ENCODE measurements around the gene CATSPER1.

CATSPER1 gene

DNA sequence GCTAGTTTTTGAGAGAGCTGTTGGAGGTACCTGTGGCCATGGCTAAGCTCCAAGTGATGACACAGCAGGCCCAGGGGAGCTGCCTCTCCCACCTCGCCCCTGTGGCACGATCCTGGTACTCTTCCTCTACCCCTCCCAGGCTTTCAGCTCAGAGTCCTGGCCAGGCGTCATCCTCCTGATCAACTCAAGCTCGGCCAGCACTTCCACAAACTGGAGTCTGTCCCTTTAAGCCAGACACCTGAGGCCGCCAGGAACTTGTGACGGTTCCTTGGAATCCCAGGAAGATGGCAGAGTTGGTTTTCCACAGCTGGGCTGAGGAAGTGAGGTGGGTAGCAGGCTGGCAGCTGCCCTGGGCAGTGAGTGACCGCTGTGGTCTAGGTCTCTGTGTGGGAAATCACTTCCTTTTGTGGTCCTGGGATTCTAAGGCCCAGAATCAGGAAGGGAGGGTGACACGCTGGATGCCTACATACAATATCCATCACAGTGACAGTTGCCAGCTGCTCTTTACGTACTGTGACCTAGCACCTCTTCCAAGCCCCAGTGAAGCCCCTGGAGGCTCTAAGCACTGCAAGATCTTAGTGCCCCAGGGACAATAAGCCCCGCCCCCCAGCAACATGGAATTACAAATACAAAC is 17.7 kb downstream of the CATSPER1 start:
- H3K27ac ChIP-seq (replicated peaks): no peak overlapping the region
- peaks cover 9% of the 10 kb centered on the region for H3K27me3 ChIP-seq (ENCODE audit: insufficient read depth, poor library complexity, severe bottlenecking)
- DNase-seq (ENCODE audit: low read depth in 1 of 2, low spot score in 1 of 2): no peak
- no peak overlapping the region for H3K4me3 ChIP-seq (replicated peaks; ENCODE audit: insufficient read depth, low read length)
- TF ChIP-seq SPI1 (IDR thresholded peaks at IDR 0.05; ENCODE audit: borderline replicate concordance, low read depth): no peak
- no peak for TF ChIP-seq GABPA (IDR thresholded peaks at IDR 0.05; ENCODE audit: low read depth)
- TF ChIP-seq POLR2AphosphoS5 (IDR thresholded peaks at IDR 0.05; ENCODE audit: low read depth): no peak
- TF ChIP-seq, protein P1, sequence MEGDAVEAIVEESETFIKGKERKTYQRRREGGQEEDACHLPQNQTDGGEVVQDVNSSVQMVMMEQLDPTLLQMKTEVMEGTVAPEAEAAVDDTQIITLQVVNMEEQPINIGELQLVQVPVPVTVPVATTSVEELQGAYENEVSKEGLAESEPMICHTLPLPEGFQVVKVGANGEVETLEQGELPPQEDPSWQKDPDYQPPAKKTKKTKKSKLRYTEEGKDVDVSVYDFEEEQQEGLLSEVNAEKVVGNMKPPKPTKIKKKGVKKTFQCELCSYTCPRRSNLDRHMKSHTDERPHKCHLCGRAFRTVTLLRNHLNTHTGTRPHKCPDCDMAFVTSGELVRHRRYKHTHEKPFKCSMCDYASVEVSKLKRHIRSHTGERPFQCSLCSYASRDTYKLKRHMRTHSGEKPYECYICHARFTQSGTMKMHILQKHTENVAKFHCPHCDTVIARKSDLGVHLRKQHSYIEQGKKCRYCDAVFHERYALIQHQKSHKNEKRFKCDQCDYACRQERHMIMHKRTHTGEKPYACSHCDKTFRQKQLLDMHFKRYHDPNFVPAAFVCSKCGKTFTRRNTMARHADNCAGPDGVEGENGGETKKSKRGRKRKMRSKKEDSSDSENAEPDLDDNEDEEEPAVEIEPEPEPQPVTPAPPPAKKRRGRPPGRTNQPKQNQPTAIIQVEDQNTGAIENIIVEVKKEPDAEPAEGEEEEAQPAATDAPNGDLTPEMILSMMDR (IDR thresholded peaks at IDR 0.05; ENCODE audit: insufficient read depth, low read length): no peak
- TF ChIP-seq, protein P2, sequence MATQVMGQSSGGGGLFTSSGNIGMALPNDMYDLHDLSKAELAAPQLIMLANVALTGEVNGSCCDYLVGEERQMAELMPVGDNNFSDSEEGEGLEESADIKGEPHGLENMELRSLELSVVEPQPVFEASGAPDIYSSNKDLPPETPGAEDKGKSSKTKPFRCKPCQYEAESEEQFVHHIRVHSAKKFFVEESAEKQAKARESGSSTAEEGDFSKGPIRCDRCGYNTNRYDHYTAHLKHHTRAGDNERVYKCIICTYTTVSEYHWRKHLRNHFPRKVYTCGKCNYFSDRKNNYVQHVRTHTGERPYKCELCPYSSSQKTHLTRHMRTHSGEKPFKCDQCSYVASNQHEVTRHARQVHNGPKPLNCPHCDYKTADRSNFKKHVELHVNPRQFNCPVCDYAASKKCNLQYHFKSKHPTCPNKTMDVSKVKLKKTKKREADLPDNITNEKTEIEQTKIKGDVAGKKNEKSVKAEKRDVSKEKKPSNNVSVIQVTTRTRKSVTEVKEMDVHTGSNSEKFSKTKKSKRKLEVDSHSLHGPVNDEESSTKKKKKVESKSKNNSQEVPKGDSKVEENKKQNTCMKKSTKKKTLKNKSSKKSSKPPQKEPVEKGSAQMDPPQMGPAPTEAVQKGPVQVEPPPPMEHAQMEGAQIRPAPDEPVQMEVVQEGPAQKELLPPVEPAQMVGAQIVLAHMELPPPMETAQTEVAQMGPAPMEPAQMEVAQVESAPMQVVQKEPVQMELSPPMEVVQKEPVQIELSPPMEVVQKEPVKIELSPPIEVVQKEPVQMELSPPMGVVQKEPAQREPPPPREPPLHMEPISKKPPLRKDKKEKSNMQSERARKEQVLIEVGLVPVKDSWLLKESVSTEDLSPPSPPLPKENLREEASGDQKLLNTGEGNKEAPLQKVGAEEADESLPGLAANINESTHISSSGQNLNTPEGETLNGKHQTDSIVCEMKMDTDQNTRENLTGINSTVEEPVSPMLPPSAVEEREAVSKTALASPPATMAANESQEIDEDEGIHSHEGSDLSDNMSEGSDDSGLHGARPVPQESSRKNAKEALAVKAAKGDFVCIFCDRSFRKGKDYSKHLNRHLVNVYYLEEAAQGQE (IDR thresholded peaks at IDR 0.05; ENCODE audit: insufficient replicate concordance, low read depth): no peak

- peaks cover 9% of the 10 kb centered on the region for H3K27me3 ChIP-seq (ENCODE audit: insufficient read depth, poor library complexity, severe bottlenecking)
- H3K27ac ChIP-seq (replicated peaks): no peak overlapping the region
- TF ChIP-seq POLR2AphosphoS5 (IDR thresholded peaks at IDR 0.05; ENCODE audit: low read depth) (no peak), SPI1 (IDR thresholded peaks at IDR 0.05; ENCODE audit: borderline replicate concordance, low read depth) (no peak), GABPA (IDR thresholded peaks at IDR 0.05; ENCODE audit: low read depth) (no peak)
- TF ChIP-seq, protein P2 (IDR thresholded peaks at IDR 0.05; ENCODE audit: insufficient replicate concordance, low read depth): no peak
- TF ChIP-seq, protein P1 (IDR thresholded peaks at IDR 0.05; ENCODE audit: insufficient read depth, low read length): no peak
- no peak overlapping the region for H3K4me3 ChIP-seq (replicated peaks; ENCODE audit: insufficient read depth, low read length)
- no peak for DNase-seq (ENCODE audit: low read depth in 1 of 2, low spot score in 1 of 2)
These were observed 18.2 kb downstream of the CATSPER1 start for GRCh38 chr11:66008095-66008467.

DNA sequence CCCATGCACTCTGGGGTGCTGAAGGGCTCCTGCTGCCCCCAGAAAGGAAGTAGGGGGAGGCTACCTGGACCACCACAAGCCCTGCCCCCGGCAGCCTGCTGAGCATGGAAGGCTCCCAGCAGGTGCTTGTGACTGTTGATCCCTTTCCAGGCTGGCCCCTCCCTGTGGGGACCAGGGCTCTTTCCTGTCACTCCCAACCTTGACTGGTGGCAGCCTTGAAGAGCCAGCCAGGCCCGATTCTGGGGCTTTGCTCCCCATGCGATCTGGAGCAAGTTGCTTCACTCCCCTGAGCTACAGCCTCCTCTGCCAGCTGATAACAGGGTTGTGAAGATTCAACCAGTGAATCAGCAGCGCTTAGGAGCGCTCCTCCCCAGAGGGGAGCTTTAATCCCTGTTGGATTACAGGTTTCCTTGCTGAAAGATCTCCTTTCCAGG is 19.1 kb downstream of the CATSPER1 start:
- Histone ChIP-seq H3K4me3 (replicated peaks; ENCODE audit: insufficient read depth, low read length) (no peak overlapping the region), H3K27me3 (ENCODE audit: insufficient read depth, poor library complexity, severe bottlenecking) (peaks cover 8% of the 10 kb centered on the region), H3K27ac (replicated peaks) (no peak overlapping the region)
- TF ChIP-seq, protein P1 (IDR thresholded peaks at IDR 0.05; ENCODE audit: insufficient read depth, low read length): no peak
- no peak for TF ChIP-seq GABPA (IDR thresholded peaks at IDR 0.05; ENCODE audit: low read depth)
- TF ChIP-seq, protein P2 (IDR thresholded peaks at IDR 0.05; ENCODE audit: insufficient replicate concordance, low read depth): no peak
- no peak for TF ChIP-seq POLR2AphosphoS5 (IDR thresholded peaks at IDR 0.05; ENCODE audit: low read depth)
- no peak for TF ChIP-seq SPI1 (IDR thresholded peaks at IDR 0.05; ENCODE audit: borderline replicate concordance, low read depth)
- DNase-seq (ENCODE audit: low read depth in 1 of 2, low spot score in 1 of 2): no peak
